Measurements from ENCODE around the gene PRX. TPM values are rescaled to one million over a fixed set of nuclear protein-coding genes. Genes with fewer than 3 reads are reported as not detected.

Gene PRX
- total RNA-seq, 1 donor from 2014 or later: 1.3 TPM

GRCh38 chr19:40398417-40399131 is 14.6 kb downstream of the PRX start:
- no peak overlapping the region for H3K4me3 ChIP-seq (ENCODE audit: low read depth, low read length)
- no peak for TF ChIP-seq CTCF (conservative IDR thresholded peaks at IDR 0.05; ENCODE audit: low read depth, low read length)
- DNase-seq (ENCODE audit: low read depth): no peak

GRCh38 chr19:40397568-40397906 is 15.6 kb downstream of the PRX start:
- H3K4me3 ChIP-seq (ENCODE audit: low read depth, low read length): no peak overlapping the region
- TF ChIP-seq CTCF (conservative IDR thresholded peaks at IDR 0.05; ENCODE audit: low read depth, low read length): no peak
- DNase-seq (ENCODE audit: low read depth): no peak

- no peak for TF ChIP-seq CTCF (conservative IDR thresholded peaks at IDR 0.05; ENCODE audit: low read depth, low read length)
- H3K4me3 ChIP-seq (ENCODE audit: low read depth, low read length): no peak overlapping the region
- DNase-seq (ENCODE audit: low read depth): no peak
These were observed 16.2 kb downstream of the PRX start for GRCh38 chr19:40396886-40397567.

GRCh38 chr19:40395956-40396355 is 17.2 kb downstream of the PRX start:
- no peak for TF ChIP-seq CTCF (conservative IDR thresholded peaks at IDR 0.05; ENCODE audit: low read depth, low read length)
- H3K4me3 ChIP-seq (ENCODE audit: low read depth, low read length): no peak overlapping the region
- no peak for DNase-seq (ENCODE audit: low read depth)

- no peak for TF ChIP-seq CTCF (conservative IDR thresholded peaks at IDR 0.05; ENCODE audit: low read depth, low read length)
- H3K4me3 ChIP-seq (ENCODE audit: low read depth, low read length): no peak overlapping the region
- no peak for DNase-seq (ENCODE audit: low read depth)
These were observed 18.4 kb downstream of the PRX start for GRCh38 chr19:40394816-40395210.

- no peak for DNase-seq (ENCODE audit: low read depth)
- TF ChIP-seq CTCF (conservative IDR thresholded peaks at IDR 0.05; ENCODE audit: low read depth, low read length): no peak
- H3K4me3 ChIP-seq (ENCODE audit: low read depth, low read length): no peak overlapping the region
These were observed 19.0 kb downstream of the PRX start for GRCh38 chr19:40393894-40394815.
